Loucy (cell line): ENCODE measurements around the gene JSRP1.

ENCODE experiments used
- H2AFZ ChIP-seq: fragments of 200-600 bp; sonication (generic); 2 replicates; pipeline ENCODE4 v1.6.0; 2016; ENCODE audit warnings: antibody characterized with exemption, mild to moderate bottlenecking, low read length, moderate library complexity
- H3F3A ChIP-seq: fragments of 200-600 bp; 2 replicates; pipeline ENCODE4 v1.6.0; 2016; ENCODE audit warnings: antibody characterized with exemption, low read depth, mild to moderate bottlenecking
- H3K27me3 ChIP-seq: fragments of 200-600 bp; sonication (generic); 2 replicates; pipeline ENCODE4 v1.6.1; 2014; ENCODE audit warnings: low read length, mild to moderate bottlenecking; ENCODE audit not compliant: insufficient read depth, poor library complexity, severe bottlenecking
- H3K36me3 ChIP-seq: fragments of 200-600 bp; sonication (generic); 2 replicates; pipeline ENCODE4 v1.6.1; 2016; ENCODE audit warnings: low read length; ENCODE audit not compliant: insufficient read depth
- H3K4me1 ChIP-seq: fragments of 200-600 bp; sonication (generic); 2 replicates; pipeline ENCODE4 v1.5.1; 2014; ENCODE audit warnings: low read length, mild to moderate bottlenecking; ENCODE audit not compliant: insufficient read depth, poor library complexity, severe bottlenecking
- H3K4me2 ChIP-seq: fragments of 200-600 bp; sonication (generic); 2 replicates; pipeline ENCODE4 v1.6.0; 2014; ENCODE audit warnings: antibody characterized with exemption, low read length, low read depth, mild to moderate bottlenecking; ENCODE audit not compliant: poor library complexity, severe bottlenecking
- H3K4me3 ChIP-seq: fragments of 200-600 bp; sonication (generic); 2 replicates; pipeline ENCODE4 v1.5.1; 2014; ENCODE audit warnings: low read length, mild to moderate bottlenecking, mixed read lengths; ENCODE audit not compliant: poor library complexity, severe bottlenecking
- H3K79me2 ChIP-seq: fragments of 200-600 bp; sonication (generic); 2 replicates; pipeline ENCODE4 v1.6.1; 2014; ENCODE audit warnings: low read length; ENCODE audit not compliant: insufficient read depth
- H3K9ac ChIP-seq: fragments of 200-600 bp; sonication (generic); 2 replicates; pipeline ENCODE4 v1.6.0; 2014; ENCODE audit warnings: mild to moderate bottlenecking, low read depth, low read length, moderate library complexity; ENCODE audit not compliant: poor library complexity, severe bottlenecking
- H3K9me2 ChIP-seq: fragments of 200-600 bp; sonication (generic); replicated peaks from 2 replicates; pipeline ENCODE4 v1.6.1; 2016; ENCODE audit warnings: low read depth, low read length, mixed read lengths
- H3K9me3 ChIP-seq: fragments of 200-600 bp; sonication (generic); 2 replicates; pipeline ENCODE4 v1.6.1; 2014; ENCODE audit warnings: mild to moderate bottlenecking, antibody characterized with exemption, low read length, low read depth; ENCODE audit not compliant: insufficient read depth
- H4K20me1 ChIP-seq: fragments of 200-600 bp; sonication (generic); 2 replicates; pipeline ENCODE4 v1.6.0; 2014; ENCODE audit warnings: antibody characterized with exemption, low read length, mild to moderate bottlenecking; ENCODE audit not compliant: insufficient read depth, poor library complexity, severe bottlenecking
- EZH2phosphoT487 ChIP-seq: fragments of 200-600 bp; IDR thresholded peaks from 2 replicates; pipeline ENCODE4 v1.6.1; 2018; ENCODE audit warnings: antibody characterized with exemption, mild to moderate bottlenecking, moderate library complexity, borderline replicate concordance
- TF ChIP-seq, protein P1 (sequence below): fragments of 200-600 bp; sonication (generic); conservative IDR thresholded peaks from 2 replicates; pipeline ENCODE4 v1.5.1; 2014; ENCODE audit warnings: mild to moderate bottlenecking, antibody characterized with exemption, low read length

JSRP1 gene

DNA sequence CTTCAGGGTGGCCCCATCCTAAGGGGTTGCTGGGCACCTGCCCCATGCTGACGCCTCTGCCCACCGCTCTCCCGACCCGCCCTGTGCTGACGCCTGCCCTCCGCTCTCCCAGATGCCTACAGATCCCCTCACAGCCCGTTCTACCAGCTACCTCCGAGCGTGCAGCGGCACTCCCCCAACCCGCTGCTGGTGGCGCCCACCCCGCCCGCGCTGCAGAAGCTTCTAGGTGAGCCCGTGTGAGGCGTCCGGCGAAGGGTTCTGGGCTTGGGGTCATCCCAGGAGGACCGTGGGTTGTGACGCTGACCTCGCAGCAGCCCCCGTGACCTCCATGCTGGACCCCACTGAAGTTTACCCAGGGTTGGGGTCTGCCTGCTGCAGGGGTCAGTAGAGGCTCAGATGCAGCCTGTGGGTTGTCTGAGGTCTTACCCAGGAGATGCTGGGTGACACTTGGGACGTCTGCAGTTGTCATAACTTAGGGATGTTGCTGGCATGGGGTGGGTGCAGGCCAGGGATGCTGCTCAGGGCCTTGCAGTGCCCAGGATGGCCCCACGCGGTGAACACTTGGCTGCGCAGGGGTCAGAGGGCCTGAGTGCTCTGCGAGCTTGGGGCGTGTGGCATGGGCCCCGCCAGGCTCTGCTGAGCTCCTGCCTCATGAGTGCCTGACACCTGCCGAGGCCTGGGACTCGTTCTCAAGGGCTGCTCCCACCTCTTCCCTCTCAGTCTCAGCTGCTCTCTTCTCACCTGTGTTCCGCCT is 45.1 kb downstream of the JSRP1 start:
- Histone ChIP-seq H3K36me3 (peaks cover 100% of the 10 kb centered on the region; the same call in 1 of the 2 replicates), H2AFZ (no peak overlapping the region), H4K20me1 (no peaks in the 10 kb centered on the region), H3K79me2 (no peaks in the 10 kb centered on the region), H3K9ac (no peak overlapping the region), H3K9me3 (no peaks in the 10 kb centered on the region), H3K4me3 (no peak overlapping the region), H3K4me1 (no peaks in the 10 kb centered on the region), H3K4me2 (no peak overlapping the region), H3K9me2 (no peaks in the 10 kb centered on the region), H3F3A (no peaks in the 10 kb centered on the region), H3K27me3 (no peaks in the 10 kb centered on the region)
- no peak for TF ChIP-seq EZH2phosphoT487
- TF ChIP-seq, protein P1, sequence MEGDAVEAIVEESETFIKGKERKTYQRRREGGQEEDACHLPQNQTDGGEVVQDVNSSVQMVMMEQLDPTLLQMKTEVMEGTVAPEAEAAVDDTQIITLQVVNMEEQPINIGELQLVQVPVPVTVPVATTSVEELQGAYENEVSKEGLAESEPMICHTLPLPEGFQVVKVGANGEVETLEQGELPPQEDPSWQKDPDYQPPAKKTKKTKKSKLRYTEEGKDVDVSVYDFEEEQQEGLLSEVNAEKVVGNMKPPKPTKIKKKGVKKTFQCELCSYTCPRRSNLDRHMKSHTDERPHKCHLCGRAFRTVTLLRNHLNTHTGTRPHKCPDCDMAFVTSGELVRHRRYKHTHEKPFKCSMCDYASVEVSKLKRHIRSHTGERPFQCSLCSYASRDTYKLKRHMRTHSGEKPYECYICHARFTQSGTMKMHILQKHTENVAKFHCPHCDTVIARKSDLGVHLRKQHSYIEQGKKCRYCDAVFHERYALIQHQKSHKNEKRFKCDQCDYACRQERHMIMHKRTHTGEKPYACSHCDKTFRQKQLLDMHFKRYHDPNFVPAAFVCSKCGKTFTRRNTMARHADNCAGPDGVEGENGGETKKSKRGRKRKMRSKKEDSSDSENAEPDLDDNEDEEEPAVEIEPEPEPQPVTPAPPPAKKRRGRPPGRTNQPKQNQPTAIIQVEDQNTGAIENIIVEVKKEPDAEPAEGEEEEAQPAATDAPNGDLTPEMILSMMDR, result no peak

DNA sequence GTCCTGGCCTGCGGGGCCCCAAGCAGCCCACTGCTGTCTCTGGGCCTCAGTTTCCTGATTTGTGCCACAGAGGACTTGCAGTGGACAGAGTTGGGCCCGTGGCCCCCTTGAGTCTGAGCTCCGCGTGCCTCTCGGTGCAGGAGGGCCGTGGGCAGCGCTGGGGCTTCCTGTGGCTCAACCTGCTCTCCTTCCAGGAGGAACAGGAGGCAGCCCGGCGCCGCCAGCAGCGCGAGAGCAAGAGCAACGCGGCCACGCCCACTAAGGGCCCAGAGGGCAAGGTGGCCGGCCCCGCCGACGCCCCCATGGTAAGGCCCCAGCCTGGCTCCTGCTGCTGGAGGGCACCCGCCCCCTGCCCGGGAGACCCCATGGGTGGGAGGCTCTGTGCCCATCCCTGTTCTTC is 46.0 kb downstream of the JSRP1 start:
- no peak overlapping the region for H3K4me3 ChIP-seq
- no peaks in the 10 kb centered on the region for H3K79me2 ChIP-seq
- no peaks in the 10 kb centered on the region for H4K20me1 ChIP-seq
- H3F3A ChIP-seq, result no peaks in the 10 kb centered on the region
- no peak overlapping the region for H3K9ac ChIP-seq
- no peaks in the 10 kb centered on the region for H3K9me3 ChIP-seq
- H3K27me3 ChIP-seq, result no peaks in the 10 kb centered on the region
- no peak overlapping the region for H3K4me2 ChIP-seq
- H3K9me2 ChIP-seq, result no peaks in the 10 kb centered on the region
- TF ChIP-seq EZH2phosphoT487, result no peak
- TF ChIP-seq, protein P1, result no peak
- no peak overlapping the region for H2AFZ ChIP-seq
- peaks cover 99% of the 10 kb centered on the region; the same call in 1 of the 2 replicates for H3K36me3 ChIP-seq
- no peaks in the 10 kb centered on the region for H3K4me1 ChIP-seq

DNA sequence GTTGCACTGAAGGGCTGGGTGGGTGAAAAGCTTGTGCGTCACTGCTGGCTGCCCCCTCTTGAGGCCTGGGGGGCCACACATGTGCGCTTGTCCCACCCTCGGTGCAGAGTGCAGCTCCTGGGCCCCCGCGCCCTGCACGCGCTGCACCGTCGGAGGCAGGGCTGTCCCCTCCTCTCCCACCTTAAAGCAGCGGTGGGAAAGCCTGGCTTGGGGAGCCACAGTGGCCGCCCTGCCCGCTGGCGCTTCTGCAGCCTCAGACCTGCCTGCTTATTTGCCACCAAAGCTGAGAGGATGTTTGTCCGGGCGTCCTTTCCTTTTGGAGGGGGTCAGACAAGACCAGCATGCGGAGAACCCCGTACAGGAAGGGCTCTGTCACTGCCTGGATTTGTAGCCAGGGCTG is 46.8 kb downstream of the JSRP1 start:
- Histone ChIP-seq H3K9me3 (no peaks in the 10 kb centered on the region), H3K4me2 (no peak overlapping the region), H2AFZ (no peak overlapping the region), H3K79me2 (no peaks in the 10 kb centered on the region), H3K9me2 (no peaks in the 10 kb centered on the region), H3K9ac (no peak overlapping the region), H3K36me3 (peaks cover 96% of the 10 kb centered on the region; the same call in 1 of the 2 replicates), H3K4me3 (no peak overlapping the region), H4K20me1 (no peaks in the 10 kb centered on the region), H3K27me3 (no peaks in the 10 kb centered on the region), H3F3A (no peaks in the 10 kb centered on the region), H3K4me1 (no peaks in the 10 kb centered on the region)
- no peak for TF ChIP-seq EZH2phosphoT487

DNA sequence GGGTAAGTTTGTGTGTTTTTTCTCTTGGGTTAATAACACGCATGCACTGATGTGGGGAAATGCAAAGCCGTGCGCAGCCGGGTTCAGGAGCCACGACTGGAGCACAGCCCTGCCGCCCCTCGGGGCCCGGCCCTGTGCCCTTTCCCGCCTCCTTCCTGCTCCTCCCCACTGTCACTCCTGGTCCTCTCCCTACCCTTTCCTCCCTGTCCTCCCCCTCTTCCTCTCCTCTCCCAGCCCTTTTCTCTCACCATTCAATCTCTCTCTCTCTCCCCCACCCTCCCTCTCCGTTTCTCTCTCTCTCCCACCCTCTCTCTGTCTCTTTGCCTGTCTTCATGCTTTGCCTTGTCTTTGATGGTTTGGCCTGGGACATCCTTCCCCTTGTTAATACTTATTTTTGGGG is 47.2 kb downstream of the JSRP1 start:
- Histone ChIP-seq H3K9ac (no peak overlapping the region), H3K9me3 (no peaks in the 10 kb centered on the region), H4K20me1 (no peaks in the 10 kb centered on the region), H3K27me3 (no peaks in the 10 kb centered on the region), H3K4me2 (no peak overlapping the region), H3K79me2 (peaks cover under 1% of the 10 kb centered on the region; the same call in 1 of the 2 replicates), H3K36me3 (peaks cover 96% of the 10 kb centered on the region; the same call in 1 of the 2 replicates), H3K4me1 (no peaks in the 10 kb centered on the region), H3K4me3 (no peak overlapping the region), H2AFZ (no peak overlapping the region), H3F3A (no peaks in the 10 kb centered on the region), H3K9me2 (no peaks in the 10 kb centered on the region)
- TF ChIP-seq, protein P1, result no peak
- TF ChIP-seq EZH2phosphoT487, result no peak
